Hepatocyte (in vitro differentiated cells): ENCODE results near the gene IRF2BPL.

Experiments
- EZH2 ChIP-seq: fragments of 200-600 bp; sonication (generic); IDR thresholded peaks from 2 replicates; pipeline ENCODE4 v1.6.1; 2016; ENCODE audit warnings: antibody characterized with exemption, mild to moderate bottlenecking, borderline replicate concordance
- TF ChIP-seq, protein P1 (sequence below): fragments of 200-600 bp; sonication (generic); IDR thresholded peaks from 2 replicates; pipeline ENCODE4 v1.5.1; 2016; ENCODE audit warnings: antibody characterized with exemption, mild to moderate bottlenecking; ENCODE audit not compliant: poor library complexity

DNA sequence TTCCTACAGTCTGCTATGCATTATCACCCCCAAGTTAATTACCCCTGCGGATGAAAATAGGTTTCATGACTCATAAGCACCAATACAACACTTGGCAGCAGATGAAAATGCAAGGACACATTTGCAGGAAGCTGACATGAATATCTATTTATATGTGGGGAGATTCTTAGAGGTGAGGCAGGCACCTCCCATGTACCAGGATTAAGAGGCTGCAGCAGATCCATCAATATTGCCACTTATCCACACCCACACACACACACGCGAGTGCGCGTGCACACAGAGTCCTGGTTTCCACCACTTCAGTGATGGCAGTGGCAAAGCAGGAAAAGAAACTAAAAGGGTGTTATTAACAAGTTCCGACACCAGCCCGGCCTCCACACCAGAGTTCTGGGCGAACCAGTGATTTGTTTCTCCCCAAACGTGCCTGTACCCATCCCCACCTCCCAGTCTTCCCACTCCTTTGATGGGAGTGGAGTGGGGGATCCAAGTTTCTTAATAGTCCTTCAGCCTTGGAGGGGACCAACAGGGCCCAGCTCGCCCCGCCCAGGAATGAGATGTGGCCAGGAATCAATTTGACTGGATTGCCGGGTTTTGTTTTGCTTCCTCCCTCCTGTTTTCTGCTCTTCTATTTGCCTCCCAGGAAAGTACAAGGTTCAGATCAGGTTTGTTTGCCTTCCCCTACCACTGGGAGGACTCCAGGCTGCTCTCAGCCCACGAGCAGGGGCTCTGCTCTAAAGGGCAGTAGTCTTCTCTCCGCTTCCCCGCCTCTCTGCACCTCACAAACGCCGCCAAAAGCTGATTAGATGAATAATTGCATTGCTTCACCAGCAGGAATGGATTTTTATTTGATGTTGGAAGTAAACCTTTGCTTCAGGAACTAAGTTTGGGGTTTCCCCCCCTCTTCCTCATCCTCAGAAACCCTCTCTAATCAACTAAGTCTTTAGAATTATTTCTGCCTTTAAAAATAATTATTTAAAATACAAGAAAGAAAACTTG, 5.2 kb downstream of the IRF2BPL start:
- TF ChIP-seq, protein P1, sequence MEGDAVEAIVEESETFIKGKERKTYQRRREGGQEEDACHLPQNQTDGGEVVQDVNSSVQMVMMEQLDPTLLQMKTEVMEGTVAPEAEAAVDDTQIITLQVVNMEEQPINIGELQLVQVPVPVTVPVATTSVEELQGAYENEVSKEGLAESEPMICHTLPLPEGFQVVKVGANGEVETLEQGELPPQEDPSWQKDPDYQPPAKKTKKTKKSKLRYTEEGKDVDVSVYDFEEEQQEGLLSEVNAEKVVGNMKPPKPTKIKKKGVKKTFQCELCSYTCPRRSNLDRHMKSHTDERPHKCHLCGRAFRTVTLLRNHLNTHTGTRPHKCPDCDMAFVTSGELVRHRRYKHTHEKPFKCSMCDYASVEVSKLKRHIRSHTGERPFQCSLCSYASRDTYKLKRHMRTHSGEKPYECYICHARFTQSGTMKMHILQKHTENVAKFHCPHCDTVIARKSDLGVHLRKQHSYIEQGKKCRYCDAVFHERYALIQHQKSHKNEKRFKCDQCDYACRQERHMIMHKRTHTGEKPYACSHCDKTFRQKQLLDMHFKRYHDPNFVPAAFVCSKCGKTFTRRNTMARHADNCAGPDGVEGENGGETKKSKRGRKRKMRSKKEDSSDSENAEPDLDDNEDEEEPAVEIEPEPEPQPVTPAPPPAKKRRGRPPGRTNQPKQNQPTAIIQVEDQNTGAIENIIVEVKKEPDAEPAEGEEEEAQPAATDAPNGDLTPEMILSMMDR, result peak; percentile 24
- TF ChIP-seq EZH2, result no peak
